T-helper 2 cell treated with Interferon-gamma antibody and Interleukin-4, amounts not matched to agents 100 ng/mL and 5 ng/mL, for 36 hours (primary cell): ENCODE results near the gene UGT2A2. TPM values are rescaled to one million over a fixed set of nuclear protein-coding genes. Genes with fewer than 3 reads are reported as not detected.
"Not testable (repeated sequence)": the region's sequence is repeated elsewhere in the genome, so short reads cannot be mapped to it uniquely, and the experiment has no call there.

Experiments
- intact Hi-C: fragments of 100-400 bp; cut with micrococcal nuclease; formaldehyde crosslinking; loops from one replicate; pipeline ENCODE4 v1.15.1; 2023
- total RNA-seq: library from RNA; stranded (reverse); gene quantifications from 2 replicates; pipeline ENCODE4 v1.2.3, GENCODE V29; 2022

Gene UGT2A2
- not detected in 2 replicates for total RNA-seq

- intact Hi-C loops = no loop called here
These were observed at the start of gene UGT2A2 for GRCh38 chr4:69639542-69639941. Gene UGT2A2, minus strand, starts transcription at chr4:69639642. Its CDS starts 2 bp downstream, at chr4:69639640.

- intact Hi-C loops = no loop called here
These were observed 45.4 kb upstream of the UGT2A2 start for GRCh38 chr4:69684804-69685203.

DNA sequence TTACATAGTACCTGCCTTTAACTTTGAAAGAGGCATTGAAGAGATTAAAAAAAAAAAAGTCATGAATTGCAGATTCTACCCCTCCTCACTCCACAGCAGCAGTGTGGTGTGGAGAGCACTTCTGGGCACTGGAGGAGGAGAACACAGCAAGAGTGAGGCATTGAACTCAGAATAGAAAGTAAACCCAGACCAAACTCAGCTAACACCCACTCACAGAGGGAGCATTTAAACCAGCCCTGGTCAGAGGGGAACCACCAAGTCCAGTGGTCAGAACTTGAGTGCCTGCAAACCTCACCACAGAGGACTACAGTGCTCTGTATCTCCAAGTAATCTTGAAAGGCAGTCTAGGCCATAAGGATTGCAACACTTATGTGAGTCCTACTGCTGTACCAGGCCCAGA, 29.2 kb upstream of the UGT2A2 start:
- intact Hi-C loops = no loop called here

DNA sequence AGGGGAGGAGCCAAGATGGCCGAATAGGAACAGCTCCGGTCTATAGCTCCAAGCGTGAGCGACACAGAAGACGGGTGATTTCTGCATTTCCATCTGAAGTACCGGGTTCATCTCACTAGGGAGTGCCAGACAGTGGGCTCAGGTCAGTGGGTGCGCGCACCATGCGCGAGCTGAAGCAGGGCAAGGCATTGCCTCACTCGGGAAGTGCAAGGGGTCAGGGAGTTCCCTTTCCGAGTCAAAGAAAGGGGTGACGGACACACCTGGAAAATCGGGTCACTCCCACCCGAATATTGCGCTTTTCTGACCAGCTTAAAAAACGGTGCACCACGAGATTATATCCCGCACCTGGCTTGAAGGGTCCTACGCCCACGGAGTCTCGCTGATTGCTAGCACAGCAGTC, 24.6 kb upstream of the UGT2A2 start:
- intact Hi-C loops = not testable (repeated sequence)

DNA sequence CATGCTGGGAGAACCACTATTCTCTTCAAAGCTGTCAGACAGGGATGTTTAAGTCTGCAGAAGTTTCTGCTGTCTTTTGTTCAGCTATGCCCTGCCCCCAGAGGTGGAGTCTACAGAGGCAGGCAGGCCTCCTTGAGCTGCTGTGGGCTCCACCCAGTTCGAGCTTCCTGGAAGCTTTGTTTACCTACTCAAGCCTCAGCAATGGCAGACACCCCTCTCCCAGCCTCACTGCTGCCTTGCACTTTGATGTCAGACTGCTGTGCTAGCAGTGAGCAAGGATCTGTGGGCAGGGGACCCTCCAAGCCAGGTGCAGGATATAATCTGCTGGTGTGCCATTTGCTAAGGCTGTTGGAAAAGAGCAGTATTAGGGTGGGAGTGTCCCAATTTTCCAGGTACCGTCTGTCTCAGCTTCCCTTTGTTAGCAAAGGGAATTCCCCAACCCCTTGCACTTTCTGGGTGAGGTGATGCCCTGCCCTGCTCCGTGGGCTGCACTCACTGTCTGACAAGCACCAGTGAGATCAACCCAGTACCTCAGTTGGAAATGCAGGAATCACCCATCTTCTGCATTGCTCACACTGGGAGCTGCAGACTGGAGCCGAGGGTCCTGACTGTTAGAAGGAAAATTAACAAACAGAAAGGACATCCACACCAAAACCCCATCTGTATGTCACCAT, 21.8 kb upstream of the UGT2A2 start:
- intact Hi-C loops = not testable (repeated sequence)

DNA sequence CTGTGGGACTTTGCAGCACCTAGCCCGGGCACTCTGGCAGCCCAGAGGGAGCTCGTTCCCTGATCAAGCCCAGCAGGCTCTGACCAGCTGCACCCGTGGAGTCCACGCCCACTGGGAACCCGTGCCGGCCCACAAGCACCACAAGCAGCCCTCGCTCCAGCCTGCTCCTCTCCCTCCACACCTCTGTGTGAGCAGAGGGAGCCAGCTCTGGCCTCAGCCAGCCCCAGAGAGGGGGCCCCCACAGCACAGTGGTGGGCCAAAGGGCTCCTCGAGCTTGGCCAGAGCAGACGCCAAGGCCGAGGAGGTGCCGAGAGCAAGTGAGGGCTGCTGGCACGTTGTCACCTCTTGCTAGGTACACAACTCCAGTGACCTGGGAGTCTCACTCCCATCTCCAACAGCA, 18.7 kb upstream of the UGT2A2 start:
- intact Hi-C loops = no loop called here

DNA sequence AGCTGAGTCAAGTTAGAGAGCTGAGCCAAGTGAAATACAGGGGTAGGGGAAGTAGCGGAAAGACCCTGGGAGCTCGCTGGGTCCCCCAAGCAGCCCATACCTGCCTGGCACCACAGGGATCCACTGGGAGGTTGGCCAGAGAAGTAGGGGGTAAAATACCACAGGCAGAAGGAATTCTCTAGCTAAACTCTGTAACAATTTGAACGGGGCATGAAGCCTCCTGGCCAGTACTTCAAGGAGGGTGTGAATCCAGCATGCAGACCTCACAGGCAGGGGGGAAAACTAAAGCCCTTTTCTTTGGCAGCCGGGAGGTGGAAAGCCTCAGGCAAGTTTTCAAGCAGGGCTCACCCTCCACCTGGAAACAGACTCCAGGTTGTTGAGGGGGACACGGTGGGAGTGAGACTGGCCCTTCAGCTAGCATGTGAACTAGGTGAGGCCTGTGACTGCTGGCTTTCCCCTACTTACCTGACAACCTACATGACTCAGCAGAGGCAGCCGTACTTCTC, 17.3 kb upstream of the UGT2A2 start:
- intact Hi-C loops = no loop called here

GRCh38 chr4:69653147-69653546, 13.7 kb upstream of the UGT2A2 start, which contains the start of gene UGT2A1:
Gene UGT2A1, minus strand, starts transcription at chr4:69653247. Its CDS starts 5,603 bp downstream, at chr4:69647644.
- intact Hi-C loops = no loop called here

DNA sequence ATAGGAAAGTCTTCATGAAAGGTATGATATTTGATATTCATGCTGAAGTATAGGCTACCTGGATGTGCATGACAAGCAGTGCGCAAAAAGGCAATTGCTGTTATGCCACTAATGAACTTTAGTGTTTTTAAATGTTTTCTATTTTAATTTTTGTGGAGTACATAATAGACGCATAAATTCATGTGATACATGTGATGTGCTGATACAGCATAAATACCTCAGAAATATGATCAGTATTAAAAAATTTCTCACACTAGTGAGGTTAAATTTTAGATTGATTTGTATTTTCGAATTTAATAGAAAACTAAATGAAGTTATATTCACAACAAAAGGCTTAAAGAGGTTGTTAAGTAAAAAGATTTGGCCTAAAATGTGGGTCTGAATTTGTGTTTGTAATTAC, 11.4 kb upstream of the UGT2A2 start:
- intact Hi-C loops = no loop called here

- intact Hi-C loops = no loop called here
These were observed 10.2 kb upstream of the UGT2A2 start for GRCh38 chr4:69649629-69650028.

- intact Hi-C loops = no loop called here
These were observed 9.8 kb upstream of the UGT2A2 start for GRCh38 chr4:69649207-69649606.

DNA sequence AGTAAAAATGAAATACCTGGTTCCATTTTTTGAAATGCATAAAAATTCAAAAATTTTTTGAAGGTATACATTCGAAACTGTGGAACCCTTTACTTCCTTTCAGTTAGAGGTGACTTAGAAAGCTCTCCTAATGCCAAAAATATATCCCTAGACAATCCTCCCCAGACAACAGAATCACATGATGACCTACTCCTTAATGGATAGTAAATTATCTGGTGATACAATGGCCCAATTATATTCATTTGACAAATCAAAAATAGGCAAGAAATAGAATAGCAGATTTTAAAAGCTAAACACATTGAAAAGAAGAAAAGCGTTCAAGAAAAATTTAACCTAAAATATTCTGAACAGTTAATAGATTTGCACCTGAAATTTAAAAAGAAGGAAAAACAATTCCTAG, 3.5 kb upstream of the UGT2A2 start:
- intact Hi-C loops = no loop called here

DNA sequence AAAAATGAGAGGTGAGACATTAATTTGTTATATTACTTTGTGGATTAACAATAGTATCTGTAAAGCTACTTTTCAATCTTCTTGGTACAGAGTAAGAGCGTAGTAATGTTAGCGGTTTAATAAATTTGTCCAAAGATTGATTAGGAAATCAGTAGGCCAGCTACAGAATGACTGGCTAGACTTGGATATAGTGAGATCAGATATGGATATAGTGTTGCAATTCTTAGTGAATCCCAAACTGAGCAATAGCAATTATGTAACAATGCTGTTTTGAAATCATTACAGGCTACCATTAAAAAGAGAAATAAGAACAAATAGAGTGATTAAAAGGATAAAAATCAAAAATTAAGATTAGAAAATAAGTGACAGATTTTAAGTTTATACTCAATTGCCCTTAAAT, 847 bp upstream of the UGT2A2 start:
- intact Hi-C loops = no loop called here

DNA sequence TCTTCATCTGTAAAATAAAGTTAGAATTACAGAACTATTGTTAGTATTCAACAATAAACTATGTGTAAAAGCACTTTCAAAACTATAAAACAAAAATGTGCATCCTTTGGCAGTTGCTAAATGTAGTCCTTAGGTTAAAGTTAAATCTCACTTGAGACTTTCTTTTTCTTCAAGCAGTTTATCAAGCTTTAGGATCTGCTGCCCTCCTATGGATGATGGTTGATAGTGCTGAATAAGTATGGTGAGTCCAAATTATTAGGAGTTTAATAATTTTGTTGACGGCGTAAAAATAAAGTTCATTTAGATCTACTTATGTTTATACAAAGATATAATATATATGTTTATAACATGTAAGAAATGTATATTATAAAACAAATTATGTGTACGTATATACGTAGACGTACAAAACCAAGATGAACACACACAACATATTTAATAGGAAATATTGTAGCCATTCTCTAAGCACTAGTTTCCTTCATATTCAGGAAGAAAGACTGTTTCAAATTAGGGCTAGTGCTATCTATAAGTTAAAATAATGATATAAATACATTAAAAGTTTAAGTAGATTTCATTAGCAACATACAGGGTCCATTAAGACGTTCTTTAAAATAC, 22.3 kb downstream of the UGT2A2 start:
- intact Hi-C loops = no loop called here

DNA sequence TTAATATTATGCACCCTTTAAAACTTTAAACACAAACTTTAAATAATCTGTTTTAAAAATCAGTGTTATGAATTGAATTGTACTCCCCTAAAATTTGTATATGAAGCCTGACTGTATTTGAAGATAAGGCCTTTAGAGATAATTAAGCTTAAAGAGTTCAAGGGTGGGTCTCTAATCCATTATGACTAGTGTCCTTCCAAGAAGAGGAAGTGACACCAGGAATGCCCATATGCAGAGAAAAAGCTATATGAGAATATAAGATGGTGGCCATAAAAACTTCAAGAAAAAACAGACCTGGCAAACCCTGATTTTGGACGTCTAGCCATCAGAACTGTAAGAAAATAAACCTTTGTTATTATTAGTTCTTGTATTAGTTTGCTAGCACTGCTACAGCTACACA, 29.0 kb downstream of the UGT2A2 start:
- intact Hi-C loops = no loop called here

- intact Hi-C loops = no loop called here
These were observed 38.4 kb downstream of the UGT2A2 start for GRCh38 chr4:69601065-69601464.

- intact Hi-C loops = no loop called here
These were observed 39.4 kb downstream of the UGT2A2 start for GRCh38 chr4:69600013-69600412.

- intact Hi-C loops = no loop called here
These were observed 45.1 kb downstream of the UGT2A2 start for GRCh38 chr4:69594382-69594781.

GRCh38 chr4:69591364-69591763, 48.1 kb downstream of the UGT2A2 start:
- intact Hi-C loops = no loop called here

DNA sequence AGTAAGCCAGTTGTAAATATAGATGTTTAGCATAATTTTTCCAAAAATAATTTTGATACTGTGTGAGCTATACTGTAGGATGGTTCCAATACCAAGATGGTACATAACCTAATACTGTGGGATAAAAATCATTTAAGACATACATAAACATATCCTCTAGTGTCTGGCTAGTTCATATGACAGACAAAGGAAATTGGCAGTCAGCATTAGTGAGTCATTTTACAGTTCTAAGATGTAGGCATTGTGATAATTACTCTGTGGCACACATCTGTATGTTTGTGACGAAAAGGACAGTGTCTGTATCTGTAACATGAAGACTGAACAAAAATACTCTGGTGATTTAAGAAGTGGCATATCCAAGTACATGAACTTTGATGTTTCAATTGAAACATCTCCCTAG, 49.6 kb downstream of the UGT2A2 start:
- intact Hi-C loops = no loop called here

DNA sequence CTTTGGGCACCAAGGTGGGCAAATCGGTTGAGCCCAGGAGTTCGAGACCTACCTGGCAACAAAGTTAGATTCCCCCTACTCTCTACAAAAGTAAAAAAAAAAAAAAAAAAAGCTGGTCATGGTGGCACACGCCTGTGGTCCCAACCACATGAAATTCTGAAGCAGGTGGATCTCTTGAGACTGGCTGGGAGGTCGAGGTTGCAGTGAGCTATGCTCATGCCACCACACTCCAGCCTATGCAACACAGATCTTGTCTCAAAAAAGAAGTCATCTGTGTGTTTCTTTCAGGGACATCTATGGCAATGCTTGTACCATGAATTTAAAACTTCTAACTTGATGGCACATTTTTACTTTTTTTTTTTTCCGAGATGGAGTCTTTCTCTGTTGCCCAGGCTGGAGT, 55.3 kb downstream of the UGT2A2 start:
- intact Hi-C loops = no loop called here

DNA sequence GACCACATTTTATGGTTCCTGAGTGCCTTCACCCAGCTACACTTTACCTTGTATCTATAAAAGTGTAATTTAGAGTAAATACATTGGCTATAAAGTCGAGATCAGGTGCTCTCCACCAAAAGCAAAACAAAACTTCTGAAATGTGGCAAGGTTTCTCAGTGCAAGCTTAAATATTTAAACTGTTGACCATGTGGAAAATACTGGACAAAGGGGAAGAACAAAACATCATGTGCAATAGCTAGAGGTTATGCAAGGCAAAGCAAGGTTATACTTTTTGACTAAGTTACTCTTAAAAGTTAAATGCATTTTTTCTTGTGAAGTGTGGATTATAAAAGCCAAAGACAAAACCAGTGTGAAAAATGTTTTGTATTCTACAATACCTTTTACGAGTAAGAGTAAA, 55.9 kb downstream of the UGT2A2 start:
- intact Hi-C loops = no loop called here

DNA sequence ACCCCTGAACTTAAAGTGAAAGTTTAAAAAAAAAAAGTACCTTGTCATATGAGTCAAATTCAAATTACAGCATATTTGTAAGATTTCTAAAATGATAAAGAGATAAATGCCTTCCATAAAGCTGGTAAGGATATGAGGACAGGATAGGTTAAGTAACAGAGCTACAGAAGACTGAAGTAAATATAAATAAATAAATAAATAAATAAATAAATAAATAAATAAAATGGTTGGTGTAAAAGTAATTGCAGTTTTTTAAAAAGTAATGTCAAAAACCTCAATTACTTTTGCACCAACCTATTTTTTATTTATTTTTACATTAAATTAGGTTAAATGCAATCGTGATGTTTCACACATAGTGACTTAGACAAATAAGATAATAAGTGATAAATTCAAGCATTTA, 62.2 kb downstream of the UGT2A2 start:
- intact Hi-C loops = no loop called here
